SK-N-MC (cell line): Measurements from ENCODE around the gene IL17RD.

Experiments used
- EZH2 ChIP-seq: fragments of 200-600 bp; sonication (generic); IDR thresholded peaks from one replicate; pipeline ENCODE4 v1.6.1; 2017; ENCODE audit warnings: antibody characterized with exemption
- POLR2AphosphoS5 ChIP-seq: IDR thresholded peaks from 2 replicates; pipeline ENCODE4 v1.6.1; 2012; ENCODE audit warnings: mild to moderate bottlenecking, low read depth, low read length, borderline replicate concordance

DNA sequence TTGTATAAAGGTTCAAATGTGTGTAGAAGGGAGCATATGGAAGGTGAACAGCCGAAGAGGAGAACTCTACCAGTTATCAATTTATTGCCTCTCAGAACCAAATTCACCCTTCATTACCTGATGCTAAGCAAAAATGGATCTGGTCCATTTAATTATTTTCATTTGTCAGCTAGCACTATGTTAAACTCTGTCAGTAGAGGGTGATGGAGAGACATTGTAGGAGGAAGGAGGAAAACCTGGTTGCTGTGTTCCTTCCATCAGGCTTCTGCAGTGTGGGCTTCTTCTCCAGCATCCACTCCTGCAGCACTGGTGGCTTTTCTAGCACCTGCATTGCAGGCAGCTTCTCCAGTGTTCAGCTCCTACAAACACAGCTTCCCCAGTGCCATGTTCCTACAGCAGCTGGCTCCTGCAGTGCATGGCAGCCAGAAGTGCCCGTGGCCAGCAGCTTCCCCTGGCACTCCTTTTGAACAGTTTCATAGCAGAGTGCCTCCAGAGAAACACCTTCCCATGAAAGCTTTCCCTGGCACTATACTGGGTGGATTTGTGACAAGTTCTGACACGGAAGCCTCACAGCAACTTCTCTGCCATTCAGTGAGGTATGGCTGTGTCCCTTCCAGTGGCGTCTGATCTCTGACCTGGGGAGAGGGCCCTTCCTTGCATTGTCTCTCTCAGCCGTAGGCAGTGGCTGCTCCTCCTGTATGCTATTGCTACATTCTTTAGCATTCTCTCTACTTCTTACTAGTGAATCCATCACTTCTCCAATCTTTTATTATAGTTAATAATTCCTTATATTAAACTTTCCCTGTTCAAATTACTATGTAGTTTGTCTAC is 14.6 kb upstream of the IL17RD start:
- no peak for TF ChIP-seq EZH2
- no peak for TF ChIP-seq POLR2AphosphoS5
